Ovary (tissue), 9 donors: Measurements from ENCODE around the gene FAM53A. TPM values are rescaled to one million over a fixed set of nuclear protein-coding genes. Genes with fewer than 3 reads are reported as not detected.

Experiments used
- DNase-seq, 5 donors: peaks; one replicate each; pipeline ENCODE4 v3.0.0-alpha.2; 2019 to 2020
- H3K27ac ChIP-seq, 2 donors: fragments of 200-600 bp; one replicate each; pipeline versions ENCODE4 v1.5.1 to v1.8.0; 2019 to 2022
- H3K27me3 ChIP-seq: fragments of 200-600 bp; one replicate; pipeline ENCODE4 v1.8.0; 2022
- H3K36me3 ChIP-seq: fragments of 200-600 bp; sonication (generic); one replicate; pipeline ENCODE4 v1.5.1; 2019
- H3K4me1 ChIP-seq: one replicate; pipeline ENCODE4 v1.8.1; 2013; ENCODE audit warnings: mild to moderate bottlenecking, moderate library complexity; ENCODE audit not compliant: insufficient read depth
- H3K4me3 ChIP-seq: fragments of 200-600 bp; sonication (generic); one replicate; pipeline ENCODE4 v1.5.1; 2017
- H3K9me3 ChIP-seq, 2 donors: fragments of 200-600 bp in 1 of 2; sonication (generic) in 1 of 2; one replicate each; pipeline versions ENCODE4 v1.5.1 to v1.8.1; 2013 to 2019; ENCODE audit warnings: mild to moderate bottlenecking in 1 of 2, moderate library complexity in 1 of 2
- EP300 ChIP-seq: sonication (generic); formaldehyde crosslinking; IDR thresholded peaks from one replicate; pipeline ENCODE4 v1.6.1; 2017; ENCODE audit warnings: antibody characterized with exemption
- POLR2A ChIP-seq: fragments of 450-650 bp; IDR thresholded peaks from one replicate; pipeline ENCODE4 v1.6.1; 2017; ENCODE audit warnings: antibody characterized with exemption, mild to moderate bottlenecking, moderate library complexity
- WGBS, 3 donors: extraction: QIAGEN DNeasy Blood & Tissue Kit in 1 of 3; methylation state at CpG; one replicate each; pipeline versions ENCODE4 v1.1.5 to v1.1.7; 2013 to 2017; 5-methylcytosine and 5-hydroxymethylcytosine counted together
- intact Hi-C, 4 donors: fragments of 100-400 bp; cut with DNase I; formaldehyde crosslinking; loops; one replicate each; pipeline versions ENCODE4 v1.11.0 to v1.15.1; 2022 to 2023
- polyA plus RNA-seq, 2 donors: library from polyadenylated mRNA; stranded (reverse); fragments of 200-250 nt in 1 of 2; fragments of 350-450 nt in 1 of 2; fragmentation: Illumina TruSeq in 1 of 2; extraction: RNeasy Lipid Tissue Mini Kit (QIAGEN cat#74804) in 1 of 2; gene quantifications; one replicate each; pipeline ENCODE4 v1.2.3, GENCODE V29; 2013 to 2014
- total RNA-seq, 7 donors: library from RNA; depleted of rRNA in 2 of 7; stranded (reverse); fragments of >200 nt in 2 of 7; fragmentation: NEBNext Ultra II Directional in 3 of 7; extraction: Animal tissue kit (Norgen Biotek cat#: 25700) in 3 of 7; gene quantifications; one replicate each; pipeline versions ENCODE4 v1.1.0 to v1.2.4, GENCODE V29; 2016 to 2023
- TF ChIP-seq, protein P1 (sequence below), 3 donors: fragments of 450-650 bp in 2 of 3; fragments of 200-600 bp in 1 of 3; IDR thresholded peaks; one replicate each; pipeline versions ENCODE4 v1.5.1 to v1.8.0; 2016 to 2022; ENCODE audit warnings: antibody characterized with exemption in 3 of 3, mild to moderate bottlenecking in 1 of 3
- donor health status: DM: no; HTN: no; CAD: no; lungs with moderate emphysema.
- donor health status: DM: no; HTN: no; CAD: no.
- donor health status: Bipolar disorder and iron deficiency.
- donor health status: DM: yes; HTN: yes; CAD: no.
- donor health status: DM: no; HTN: no; CAD: no.
- donor health status: DM: yes; HTN: yes; CAD: no.

The FAM53A gene
- total and polyA plus RNA-seq, 9 donors = 0.32 to 5.1 (median 2.4) TPM

DNA sequence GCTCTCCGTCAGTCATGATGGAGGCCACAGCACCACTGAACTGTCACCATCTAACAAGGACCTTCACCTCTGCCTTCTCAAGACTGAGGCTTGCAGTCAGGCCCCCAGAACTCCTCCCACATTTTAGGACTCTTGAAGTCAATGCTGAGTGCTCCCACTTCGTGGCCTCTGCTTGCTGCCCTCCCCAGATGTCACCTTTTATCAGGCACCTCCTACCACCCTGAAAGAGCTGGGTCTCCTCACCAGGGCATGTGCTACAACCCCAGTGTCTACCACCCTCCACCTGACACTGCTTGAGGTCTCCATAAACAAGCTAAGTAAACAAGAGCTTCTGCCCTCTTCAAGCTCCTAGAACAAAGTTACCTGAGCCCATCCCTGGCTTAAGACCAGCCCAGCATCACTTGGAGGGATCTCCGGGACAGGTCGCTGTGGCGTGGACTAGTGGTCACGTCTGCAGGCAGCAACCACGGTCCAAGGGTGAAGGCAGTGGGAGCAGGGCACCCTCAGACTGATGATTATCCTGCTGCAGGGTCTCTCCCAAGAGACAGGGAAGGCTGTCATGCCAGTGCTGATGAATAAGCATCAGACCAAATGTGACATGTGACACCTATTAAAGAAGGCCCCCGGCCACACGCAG is 7.7 kb upstream of the FAM53A start:
- Histone ChIP-seq H3K4me1 (no peaks in the 10 kb centered on the region), H3K4me3 (no peak overlapping the region), H3K27ac (no peak overlapping the region), H3K27me3 (no peaks in the 10 kb centered on the region), H3K9me3 (no peaks in the 10 kb centered on the region), H3K36me3 (no peaks in the 10 kb centered on the region)
- TF ChIP-seq, protein P1, sequence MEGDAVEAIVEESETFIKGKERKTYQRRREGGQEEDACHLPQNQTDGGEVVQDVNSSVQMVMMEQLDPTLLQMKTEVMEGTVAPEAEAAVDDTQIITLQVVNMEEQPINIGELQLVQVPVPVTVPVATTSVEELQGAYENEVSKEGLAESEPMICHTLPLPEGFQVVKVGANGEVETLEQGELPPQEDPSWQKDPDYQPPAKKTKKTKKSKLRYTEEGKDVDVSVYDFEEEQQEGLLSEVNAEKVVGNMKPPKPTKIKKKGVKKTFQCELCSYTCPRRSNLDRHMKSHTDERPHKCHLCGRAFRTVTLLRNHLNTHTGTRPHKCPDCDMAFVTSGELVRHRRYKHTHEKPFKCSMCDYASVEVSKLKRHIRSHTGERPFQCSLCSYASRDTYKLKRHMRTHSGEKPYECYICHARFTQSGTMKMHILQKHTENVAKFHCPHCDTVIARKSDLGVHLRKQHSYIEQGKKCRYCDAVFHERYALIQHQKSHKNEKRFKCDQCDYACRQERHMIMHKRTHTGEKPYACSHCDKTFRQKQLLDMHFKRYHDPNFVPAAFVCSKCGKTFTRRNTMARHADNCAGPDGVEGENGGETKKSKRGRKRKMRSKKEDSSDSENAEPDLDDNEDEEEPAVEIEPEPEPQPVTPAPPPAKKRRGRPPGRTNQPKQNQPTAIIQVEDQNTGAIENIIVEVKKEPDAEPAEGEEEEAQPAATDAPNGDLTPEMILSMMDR (IDR thresholded peaks at IDR 0.05) = no peak
- TF ChIP-seq POLR2A = no peak
- TF ChIP-seq EP300 = no peak
- intact Hi-C loops = loop anchor here in 3 of 4 donors (5.0 kb wide), 1 partner anchor 35 kb away; no protein-coding TSS in a partner anchor
- WGBS, 3 donors = 79 to 89% (median 80%) methylated on average over 9 of the region's 9 CpGs
- peak in 1 of 5 donors; percentile 21 for DNase-seq

DNA sequence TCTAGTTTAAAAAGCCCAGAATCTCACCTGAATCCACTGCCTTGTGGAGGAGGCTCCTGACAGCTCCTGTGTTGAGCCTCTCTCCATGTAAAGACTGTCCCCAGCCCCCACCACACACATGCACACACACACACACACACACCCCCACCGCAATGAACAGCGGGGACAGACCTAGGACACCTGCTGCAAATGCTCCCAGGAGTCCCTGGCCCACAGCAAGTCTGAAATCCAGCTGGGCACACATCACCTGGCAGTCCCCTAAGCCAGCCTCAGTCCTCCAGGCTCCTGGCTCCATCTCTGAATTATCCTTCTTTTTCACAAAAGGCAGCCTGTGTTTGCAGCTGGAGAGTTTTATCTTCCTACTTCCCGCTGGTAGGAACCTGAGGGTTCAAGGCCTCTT is 6.6 kb upstream of the FAM53A start:
- intact Hi-C loops = loop anchor here in 3 of 4 donors (5.0 kb wide), 1 partner anchor 37 kb away; no protein-coding TSS in a partner anchor
- no peaks in the 10 kb centered on the region for H3K4me1 ChIP-seq
- WGBS, 3 donors = 81 to 93% (median 83%) methylated on average over 3 of the region's 3 CpGs
- no peaks in the 10 kb centered on the region for H3K9me3 ChIP-seq
- H3K27ac ChIP-seq = no peak overlapping the region
- no peaks in the 10 kb centered on the region for H3K27me3 ChIP-seq
- H3K4me3 ChIP-seq = no peak overlapping the region
- TF ChIP-seq EP300 = no peak
- TF ChIP-seq POLR2A = no peak
- TF ChIP-seq, protein P1 (IDR thresholded peaks at IDR 0.05) = no peak
- no peaks in the 10 kb centered on the region for H3K36me3 ChIP-seq
- peak in 1 of 5 donors; percentile 17 for DNase-seq

DNA sequence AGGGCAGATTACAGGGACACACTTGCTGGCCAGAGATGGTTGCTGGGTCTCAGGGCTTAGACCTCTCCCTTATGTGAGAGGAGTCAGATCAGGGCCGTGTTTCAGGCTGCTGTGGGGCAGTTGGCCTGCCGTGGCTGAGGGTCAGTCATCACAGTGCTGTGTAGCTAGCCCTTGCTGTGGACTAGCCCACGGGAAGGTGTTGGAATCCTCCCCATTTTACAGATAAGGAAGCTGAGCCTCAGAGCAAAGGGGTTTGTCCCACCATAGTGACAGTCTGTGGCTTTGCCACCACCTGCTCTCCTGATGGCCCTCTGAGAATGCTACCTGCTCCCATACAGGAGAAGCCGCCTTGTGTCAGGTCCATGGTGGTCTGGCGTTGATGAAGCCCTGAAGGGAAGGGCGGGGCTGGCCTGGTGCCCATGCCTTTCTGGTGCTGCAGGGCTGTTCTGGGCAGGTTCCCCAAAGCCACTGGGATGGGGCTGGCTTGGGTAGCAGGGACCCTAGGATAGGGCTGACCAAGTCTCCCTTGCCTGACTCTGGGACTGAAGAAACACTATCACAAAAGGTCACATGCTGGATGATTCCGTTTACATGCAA is 2.4 kb upstream of the FAM53A start:
- Histone ChIP-seq H3K27me3 (no peaks in the 10 kb centered on the region), H3K4me3 (no peak overlapping the region), H3K4me1 (peaks cover 4% of the 10 kb centered on the region), H3K9me3 (no peaks in the 10 kb centered on the region), H3K36me3 (no peaks in the 10 kb centered on the region), H3K27ac (no peak overlapping the region)
- TF ChIP-seq POLR2A (no peak), EP300 (no peak)
- TF ChIP-seq, protein P1 (IDR thresholded peaks at IDR 0.05) = no peak
- peak in 1 of 5 donors; percentile 48 for DNase-seq
- intact Hi-C loops = no loop called here
- 39 to 49% (median 48%) methylated on average over 7 of the region's 7 CpGs for WGBS, 3 donors

DNA sequence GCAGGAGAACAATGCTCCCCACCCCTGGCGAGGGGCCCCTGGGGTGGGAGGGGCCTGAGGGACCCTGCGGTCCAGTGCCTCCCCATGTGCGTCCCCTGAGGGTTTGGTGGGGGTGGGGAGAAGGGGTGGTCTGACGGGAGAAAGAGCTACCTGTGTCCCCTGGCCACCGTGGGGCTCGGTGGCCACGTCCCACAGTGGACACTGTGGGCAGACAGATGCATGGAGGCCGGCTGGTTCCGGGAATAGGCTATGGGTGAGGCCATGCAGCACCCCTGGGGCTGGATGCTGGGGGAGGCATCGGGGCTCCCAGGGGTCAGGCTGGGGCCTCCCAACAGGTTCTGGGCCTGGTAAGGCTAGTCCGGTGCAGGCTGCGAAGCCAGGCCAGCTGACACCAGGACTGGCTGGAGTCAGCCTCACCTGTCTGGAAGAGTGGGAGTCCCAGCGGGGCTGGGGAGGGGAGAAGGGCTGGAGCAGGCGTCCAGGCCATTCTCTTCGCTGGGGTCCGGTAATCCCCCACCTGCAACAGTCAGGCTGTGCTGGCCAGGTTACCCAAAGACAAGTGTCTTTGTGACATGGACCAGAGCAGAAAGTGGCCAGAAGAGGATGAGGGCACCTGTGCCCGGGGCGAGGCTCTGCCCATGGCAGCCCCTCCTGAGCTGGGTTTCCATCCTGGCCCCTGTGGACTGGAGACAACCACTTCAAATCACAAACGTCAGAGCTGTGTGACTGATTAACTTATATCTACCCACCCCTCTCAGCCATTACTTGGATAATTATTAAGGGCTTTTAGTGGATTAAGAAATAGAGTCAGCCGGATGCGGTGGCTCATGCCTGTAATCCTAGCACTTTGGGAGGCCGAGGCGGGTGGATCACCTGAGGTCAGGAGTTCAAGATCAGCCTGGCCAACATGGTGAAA is 1.4 kb upstream of the FAM53A start:
- Histone ChIP-seq H3K9me3 (no peaks in the 10 kb centered on the region), H3K27ac (peak overlapping the region; percentile 63 to 78), H3K36me3 (no peaks in the 10 kb centered on the region), H3K4me1 (peaks cover 4% of the 10 kb centered on the region), H3K27me3 (no peaks in the 10 kb centered on the region), H3K4me3 (no peak overlapping the region)
- DNase-seq = peak; percentile 25 to 55 (median 50)
- TF ChIP-seq EP300 = no peak
- WGBS, 3 donors = 68 to 76% (median 72%) methylated on average over 22 to 23 of the region's 23 CpGs
- intact Hi-C loops = no loop called here
